HG02678 (cell line): ENCODE measurements around the gene IGFL1.
"Not testable (repeated sequence)": the region's sequence is repeated elsewhere in the genome, so short reads cannot be mapped to it uniquely, and the experiment has no call there.

ENCODE experiments used
- ATAC-seq: cut with Tn5 transposase; IDR thresholded peaks from one replicate; pipeline ENCODE4 v1.9.1; 2021; ENCODE audit warnings: mild to moderate bottlenecking, moderate library complexity; ENCODE audit not compliant: unreplicated experiment

IGFL1 gene

GRCh38 chr19:46229442-46229841, at the start of gene IGFL1:
TSS of gene IGFL1 (plus strand) at chr19:46229742. CDS start at chr19:46229775, 33 bp downstream.
- no peak for ATAC-seq

GRCh38 chr19:46180701-46181387, 48.7 kb upstream of the IGFL1 start:
- no peak for ATAC-seq

- ATAC-seq: no peak
Observed at GRCh38 chr19:46181388-46181779, 48.2 kb upstream of the IGFL1 start.

GRCh38 chr19:46182476-46182875, 47.1 kb upstream of the IGFL1 start:
- no peak for ATAC-seq

GRCh38 chr19:46184775-46185710, 44.5 kb upstream of the IGFL1 start:
- not testable (repeated sequence) for ATAC-seq

GRCh38 chr19:46186101-46186716, 43.3 kb upstream of the IGFL1 start:
- ATAC-seq: no peak

- ATAC-seq: no peak
Observed at GRCh38 chr19:46186717-46187101, 42.8 kb upstream of the IGFL1 start.

- ATAC-seq: no peak
Observed at GRCh38 chr19:46189971-46190888, 39.3 kb upstream of the IGFL1 start.

- ATAC-seq: no peak
Observed at GRCh38 chr19:46191356-46191755, 38.2 kb upstream of the IGFL1 start.

- ATAC-seq: no peak
Observed at GRCh38 chr19:46191972-46192371, 37.6 kb upstream of the IGFL1 start.

- not testable (repeated sequence) for ATAC-seq
Observed at GRCh38 chr19:46192626-46192991, 36.9 kb upstream of the IGFL1 start.

GRCh38 chr19:46192992-46193650, 36.4 kb upstream of the IGFL1 start:
- no peak for ATAC-seq

- no peak for ATAC-seq
Observed at GRCh38 chr19:46193678-46194077, 35.9 kb upstream of the IGFL1 start.

- no peak for ATAC-seq
Observed at GRCh38 chr19:46195104-46195503, 34.4 kb upstream of the IGFL1 start.

GRCh38 chr19:46195919-46196318, 33.6 kb upstream of the IGFL1 start:
- not testable (repeated sequence) for ATAC-seq

- no peak for ATAC-seq
Observed at GRCh38 chr19:46196410-46197124, 33.0 kb upstream of the IGFL1 start.

GRCh38 chr19:46197314-46198070, 32.0 kb upstream of the IGFL1 start:
- ATAC-seq: no peak

GRCh38 chr19:46198756-46199155, 30.8 kb upstream of the IGFL1 start:
- ATAC-seq: no peak
